ENCODE data around the gene DLX2. TPM values are rescaled to one million over a fixed set of nuclear protein-coding genes. Genes with fewer than 3 reads are reported as not detected.
A peak's percentile ranks its signal among the peaks of the same experiment; 100 is the strongest.

The DLX2 gene
- total and polyA plus RNA-seq, 10 of the 15 experiments (the other 5 are each of a cell fraction or from before 2014, with no cell fraction given): 0.03 TPM; not detected in 9

GRCh38 chr2:172103471-172104272 lies 972 bp upstream of the DLX2 start (continued):
- TF ChIP-seq ZNF592 (IDR thresholded peaks at IDR 0.05): 0 out of 2 replicates have a peak, but pooled peaks have one; percentile 23
- no peak for TF ChIP-seq SUZ12 (IDR thresholded peaks at IDR 0.05; ENCODE audit: unreplicated experiment)
- TF ChIP-seq RUNX3 (IDR thresholded peaks at IDR 0.05; ENCODE audit: low read length): peak; percentile 15; the same call in 1 of the 2 replicates
- TF ChIP-seq GATAD2B (conservative IDR thresholded peaks at IDR 0.05; ENCODE audit: low read depth): no peak
- no peak for TF ChIP-seq ZBTB4 (CRISPR knock-in tag; IDR thresholded peaks at IDR 0.05)
- no peak; the same call in 1 of the 2 replicates for TF ChIP-seq RB1 (IDR thresholded peaks at IDR 0.05; ENCODE audit: borderline replicate concordance)
- no peak for TF ChIP-seq MYC (IDR thresholded peaks at IDR 0.05; ENCODE audit: insufficient read depth, insufficient read length, insufficient replicate concordance, low read length, severe bottlenecking)
- TF ChIP-seq POLR2A (IDR thresholded peaks at IDR 0.05; ENCODE audit: low read depth, low read length): no peak
- TF ChIP-seq, protein P1, sequence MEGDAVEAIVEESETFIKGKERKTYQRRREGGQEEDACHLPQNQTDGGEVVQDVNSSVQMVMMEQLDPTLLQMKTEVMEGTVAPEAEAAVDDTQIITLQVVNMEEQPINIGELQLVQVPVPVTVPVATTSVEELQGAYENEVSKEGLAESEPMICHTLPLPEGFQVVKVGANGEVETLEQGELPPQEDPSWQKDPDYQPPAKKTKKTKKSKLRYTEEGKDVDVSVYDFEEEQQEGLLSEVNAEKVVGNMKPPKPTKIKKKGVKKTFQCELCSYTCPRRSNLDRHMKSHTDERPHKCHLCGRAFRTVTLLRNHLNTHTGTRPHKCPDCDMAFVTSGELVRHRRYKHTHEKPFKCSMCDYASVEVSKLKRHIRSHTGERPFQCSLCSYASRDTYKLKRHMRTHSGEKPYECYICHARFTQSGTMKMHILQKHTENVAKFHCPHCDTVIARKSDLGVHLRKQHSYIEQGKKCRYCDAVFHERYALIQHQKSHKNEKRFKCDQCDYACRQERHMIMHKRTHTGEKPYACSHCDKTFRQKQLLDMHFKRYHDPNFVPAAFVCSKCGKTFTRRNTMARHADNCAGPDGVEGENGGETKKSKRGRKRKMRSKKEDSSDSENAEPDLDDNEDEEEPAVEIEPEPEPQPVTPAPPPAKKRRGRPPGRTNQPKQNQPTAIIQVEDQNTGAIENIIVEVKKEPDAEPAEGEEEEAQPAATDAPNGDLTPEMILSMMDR (IDR thresholded peaks at IDR 0.05 in 2 of 3, conservative IDR thresholded peaks at IDR 0.05 in 1 of 3; ENCODE audit: control insufficient read depth in 2 of 3, extremely low read depth in 1 of 3, insufficient read depth in 1 of 3, low read depth in 3 of 3, low read length in 3 of 3): peak; percentile 79 to 93 (median 91)
